Right lung (tissue), 5 donors: Measurements from ENCODE around the gene TSPAN11. TPM values are rescaled to one million over a fixed set of nuclear protein-coding genes. Genes with fewer than 3 reads are reported as not detected.

ENCODE experiments used
- DNase-seq, 2 donors: peaks; one replicate each; pipeline ENCODE4 v3.0.0-alpha.2; 2013
- polyA plus RNA-seq, 5 donors: library from polyadenylated mRNA; unstranded; fragments of 120-200 nt; gene quantifications; one replicate each; pipeline versions ENCODE4 v1.2.1 to v1.2.3, GENCODE V29; 2013; ENCODE audit warnings: inconsistent platforms in 1 of 5, low replicate concordance in 1 of 5; ENCODE audit not compliant: insufficient read length in 5 of 5, insufficient read depth in 1 of 5

TSPAN11 gene
- polyA plus RNA-seq, 5 donors, result 11.3 to 17.3 (median 12.6) TPM

DNA sequence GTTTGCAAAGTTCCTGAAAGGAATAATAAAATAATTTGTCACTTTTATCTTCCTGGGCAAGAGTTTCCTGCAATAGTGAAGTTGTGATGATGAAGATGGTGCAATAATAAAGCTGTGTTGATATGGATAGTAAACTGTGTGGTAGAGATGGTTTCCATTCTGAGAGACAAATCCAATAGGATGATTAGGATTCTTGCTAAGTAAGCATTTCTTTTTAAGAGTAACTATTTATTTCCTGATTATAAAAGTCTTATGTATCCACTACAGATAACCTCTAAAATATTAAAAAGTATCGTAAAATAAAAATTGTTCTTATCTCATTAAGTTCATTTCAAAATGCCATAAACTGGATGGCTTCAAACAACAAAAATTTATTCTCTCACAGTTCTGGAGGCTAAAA is 28.7 kb downstream of the TSPAN11 start:
- no peak for DNase-seq

DNA sequence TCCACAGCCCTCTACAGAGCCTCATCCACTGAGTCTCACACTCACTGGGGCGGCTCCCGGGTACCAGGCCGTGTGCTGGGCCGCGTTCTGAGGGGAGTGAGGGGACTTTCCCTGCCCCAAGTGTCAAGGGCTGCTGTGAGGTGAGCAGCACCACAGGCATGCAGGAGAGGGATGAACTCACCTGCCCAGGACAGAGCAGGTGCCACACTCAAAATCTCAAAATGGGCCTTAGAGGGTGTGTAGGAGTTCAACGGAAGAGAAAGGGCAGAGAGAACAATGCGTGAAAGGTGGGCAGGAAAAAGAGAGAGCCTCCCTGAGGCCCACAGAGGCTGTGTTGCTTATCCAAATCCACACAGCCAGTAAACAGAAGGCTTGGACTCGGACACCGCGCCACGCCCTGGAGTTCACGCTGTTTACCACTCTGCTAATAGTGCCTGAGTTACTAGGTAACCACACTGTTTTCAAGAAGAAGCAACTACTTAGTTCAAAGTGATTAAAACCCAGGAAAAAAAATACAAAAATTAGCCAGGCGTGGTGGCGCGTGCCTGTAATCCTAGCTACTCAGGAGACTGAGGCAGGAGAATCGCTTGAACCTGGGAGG is 32.7 kb downstream of the TSPAN11 start:
- DNase-seq, result no peak

DNA sequence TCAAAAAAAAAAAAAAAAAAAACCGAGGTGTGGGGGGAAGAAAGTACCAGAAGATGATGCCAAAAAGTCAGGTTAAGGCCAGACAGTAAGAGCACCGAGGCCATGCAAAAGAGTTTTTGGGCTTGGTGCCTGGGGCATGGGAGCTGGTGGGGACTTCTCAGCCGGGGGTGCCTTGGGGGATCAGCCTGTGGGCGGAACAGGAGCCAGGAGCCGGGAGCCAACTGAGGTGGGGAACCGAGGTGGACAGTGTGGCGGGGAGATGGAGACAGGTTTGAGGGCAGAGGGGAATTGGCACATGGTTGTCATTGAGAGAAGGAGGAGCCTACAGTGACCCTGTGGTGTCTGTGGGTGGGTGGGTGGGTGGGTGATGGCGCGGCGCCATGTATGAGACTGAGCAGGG is 33.2 kb downstream of the TSPAN11 start:
- DNase-seq, result no peak

DNA sequence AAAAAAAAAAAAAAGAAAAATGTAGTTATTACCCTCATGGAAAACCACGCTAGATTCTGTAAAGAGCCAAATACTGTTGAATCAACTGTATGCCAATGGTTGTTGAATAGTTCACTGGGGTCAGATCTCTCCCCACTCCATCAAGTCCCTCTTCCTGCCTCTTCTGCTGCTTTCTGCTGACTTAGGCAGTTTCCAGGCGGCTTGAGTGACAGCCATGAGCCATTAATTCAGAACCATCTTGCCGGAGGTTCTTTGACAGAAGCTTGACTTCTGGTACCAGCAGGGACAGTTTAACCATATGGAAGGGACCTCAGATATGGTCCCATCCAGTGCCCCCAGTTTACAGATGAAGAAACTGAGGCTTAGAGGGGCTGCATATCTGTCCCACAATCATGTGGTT is 34.5 kb downstream of the TSPAN11 start:
- DNase-seq, result no peak

DNA sequence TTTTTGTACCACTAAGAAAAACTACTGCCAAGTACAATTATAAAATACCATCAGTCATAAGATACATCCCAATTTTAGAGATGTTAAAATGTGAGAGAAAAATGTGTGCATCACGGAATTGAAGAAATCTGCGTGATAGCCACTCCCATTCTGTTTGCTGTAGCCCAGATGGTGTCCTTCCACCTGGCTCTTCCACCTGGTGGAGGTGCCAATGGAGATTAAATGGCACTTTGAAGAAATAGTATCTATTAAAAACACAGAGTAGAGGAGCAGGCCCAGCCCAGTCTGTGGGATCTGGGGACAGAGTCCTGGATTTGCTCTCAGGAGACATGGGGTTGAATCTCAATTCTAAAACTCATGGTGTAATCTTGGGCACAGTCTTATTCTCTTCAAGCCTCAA is 35.5 kb downstream of the TSPAN11 start:
- no peak for DNase-seq

DNA sequence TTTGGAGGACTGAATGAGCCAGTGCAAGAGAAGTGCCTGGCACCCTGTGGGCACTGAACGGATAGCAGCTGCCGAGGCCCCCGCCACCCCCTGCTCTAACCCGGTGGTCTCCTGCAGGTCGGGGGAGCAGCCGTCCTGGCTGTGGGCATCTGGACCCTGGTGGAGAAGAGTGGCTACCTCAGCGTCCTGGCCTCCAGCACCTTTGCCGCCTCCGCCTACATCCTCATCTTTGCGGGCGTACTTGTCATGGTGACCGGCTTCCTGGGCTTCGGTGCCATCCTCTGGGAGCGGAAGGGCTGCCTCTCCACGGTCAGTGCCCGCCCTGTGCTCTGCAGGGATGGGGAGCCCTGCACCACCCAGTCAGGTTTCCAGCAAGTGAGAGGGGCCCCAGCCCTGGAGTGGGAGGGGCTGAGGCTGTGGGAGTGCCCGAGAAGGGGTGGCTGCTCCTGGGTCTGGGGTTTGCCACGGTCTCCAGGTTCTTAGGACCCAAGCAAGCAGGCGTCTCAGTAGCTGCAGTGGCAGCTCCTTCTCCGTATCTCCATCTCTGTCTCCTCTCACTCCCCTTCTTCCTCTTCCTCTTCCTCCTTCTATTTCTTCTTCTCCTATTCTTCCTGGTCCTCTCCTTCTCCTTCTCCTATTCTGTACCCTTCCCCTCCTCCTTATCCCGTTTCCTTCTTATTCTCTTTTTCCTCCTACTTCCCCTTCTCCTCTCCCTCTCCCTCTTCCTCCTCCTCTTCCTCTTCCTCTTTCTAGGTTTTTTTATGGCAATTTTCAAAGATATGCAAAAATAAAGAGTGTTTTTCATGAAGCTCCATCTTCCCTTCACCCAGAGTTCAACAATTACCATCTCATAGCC is 37.4 kb downstream of the TSPAN11 start:
- DNase-seq, result no peak

DNA sequence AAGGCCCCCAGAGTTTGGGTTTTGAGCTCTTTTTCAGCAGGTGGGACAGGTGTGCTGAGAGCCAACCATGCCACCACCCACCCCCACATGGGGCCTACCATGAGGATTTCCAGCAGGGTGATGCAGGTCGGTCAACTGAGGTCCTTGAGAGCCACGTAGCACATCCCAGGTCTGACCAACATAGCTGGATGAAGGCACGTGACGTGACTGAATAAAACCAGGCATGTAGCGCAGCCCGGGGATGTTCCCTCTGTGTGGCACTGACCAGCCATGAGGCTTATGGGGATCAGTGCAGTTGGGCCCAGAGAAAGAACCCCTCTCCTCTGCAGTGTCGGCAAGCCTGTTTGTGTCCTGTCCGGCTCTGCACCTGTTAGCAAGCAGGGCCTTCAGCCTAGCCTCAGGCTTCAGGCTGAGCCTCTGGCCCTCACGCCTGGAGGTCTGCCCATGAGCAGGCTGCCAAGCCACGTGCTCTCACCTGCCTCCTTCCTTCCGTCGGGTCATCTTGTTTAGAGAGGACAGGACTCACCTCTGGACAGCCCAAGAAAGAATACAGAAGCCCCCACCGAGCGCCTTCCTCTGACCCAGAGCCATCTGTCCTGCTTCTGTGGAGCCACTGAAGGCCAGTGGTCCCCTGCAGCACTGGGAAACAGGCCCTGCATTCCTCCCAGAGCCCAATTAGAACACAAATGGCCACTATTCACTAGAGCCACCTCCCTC is 38.5 kb downstream of the TSPAN11 start:
- DNase-seq, result no peak

DNA sequence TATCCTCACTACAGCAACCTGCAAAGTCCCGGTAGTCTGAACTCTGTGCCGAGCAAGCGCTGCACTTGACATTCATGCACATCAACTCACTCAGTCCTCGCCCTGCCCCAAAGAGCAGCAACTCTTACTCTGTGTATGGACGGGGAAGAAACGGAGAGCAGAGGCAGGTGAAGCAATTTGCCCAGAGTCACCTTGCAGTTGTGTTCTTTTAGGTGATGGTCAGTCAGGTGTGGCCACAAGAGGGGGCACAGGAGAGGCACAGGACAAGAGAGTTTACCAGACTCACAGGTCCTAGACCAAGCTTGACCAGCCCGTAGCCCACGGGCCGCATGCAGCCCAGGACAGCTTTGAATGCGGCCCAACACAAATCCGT is 39.1 kb downstream of the TSPAN11 start:
- DNase-seq, result no peak

DNA sequence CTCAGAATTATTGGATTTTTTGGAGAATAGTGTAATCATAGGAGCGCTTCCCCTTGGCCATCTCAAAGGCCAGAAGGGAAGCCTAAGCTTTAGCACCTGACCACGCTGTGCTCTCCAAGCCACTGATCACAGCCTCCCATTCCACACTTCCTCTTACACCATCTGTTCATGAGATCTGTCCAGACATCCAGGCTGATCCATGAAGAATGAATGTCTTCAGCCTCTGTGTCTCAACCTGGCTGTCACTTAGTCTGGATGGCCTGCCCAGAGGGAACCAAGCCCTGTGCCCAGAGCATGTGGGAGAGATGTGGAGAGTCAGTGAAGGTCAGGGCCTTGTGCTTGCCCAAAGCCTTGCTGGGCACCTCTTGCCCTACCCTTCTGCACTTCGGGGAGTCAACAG is 40.5 kb downstream of the TSPAN11 start:
- no peak for DNase-seq

DNA sequence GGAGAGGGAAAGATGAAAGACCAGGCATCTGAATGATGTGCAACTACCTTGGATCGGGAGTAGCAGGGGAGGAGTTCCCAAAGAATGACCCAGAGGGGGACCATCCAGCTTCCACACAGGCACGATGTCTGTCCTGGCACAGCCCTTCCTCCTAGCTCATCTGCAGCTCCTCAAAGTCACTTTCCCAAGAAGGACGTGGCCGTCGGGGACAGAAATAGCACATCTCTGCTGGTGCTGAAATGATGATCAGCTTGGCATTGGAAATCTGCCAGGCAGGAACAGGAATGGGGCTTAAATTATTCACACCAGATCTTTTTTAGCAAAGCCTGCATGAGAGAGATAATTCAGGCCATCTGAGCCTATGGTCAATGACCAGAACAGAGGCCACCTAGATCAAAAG is 41.7 kb downstream of the TSPAN11 start:
- no peak for DNase-seq

DNA sequence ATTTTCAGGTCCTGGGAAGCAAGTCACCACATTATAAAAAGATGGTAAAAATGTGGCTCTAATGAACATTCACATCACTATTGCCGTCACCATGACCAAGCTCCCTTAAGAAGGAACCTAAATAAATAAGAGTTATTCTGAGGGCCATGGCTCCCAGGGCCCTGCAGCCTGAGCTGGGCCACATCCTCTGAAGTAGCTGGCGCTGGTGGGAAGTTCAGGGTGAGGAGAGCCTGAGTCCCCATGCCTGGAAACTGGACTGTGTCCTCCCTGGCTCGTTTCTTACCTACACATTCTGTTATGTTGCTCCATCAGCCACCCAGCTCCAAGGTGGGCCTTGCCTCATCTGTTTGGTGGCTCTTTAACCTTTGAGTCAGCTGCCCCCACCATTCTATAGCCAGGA is 42.5 kb downstream of the TSPAN11 start:
- DNase-seq, result no peak

DNA sequence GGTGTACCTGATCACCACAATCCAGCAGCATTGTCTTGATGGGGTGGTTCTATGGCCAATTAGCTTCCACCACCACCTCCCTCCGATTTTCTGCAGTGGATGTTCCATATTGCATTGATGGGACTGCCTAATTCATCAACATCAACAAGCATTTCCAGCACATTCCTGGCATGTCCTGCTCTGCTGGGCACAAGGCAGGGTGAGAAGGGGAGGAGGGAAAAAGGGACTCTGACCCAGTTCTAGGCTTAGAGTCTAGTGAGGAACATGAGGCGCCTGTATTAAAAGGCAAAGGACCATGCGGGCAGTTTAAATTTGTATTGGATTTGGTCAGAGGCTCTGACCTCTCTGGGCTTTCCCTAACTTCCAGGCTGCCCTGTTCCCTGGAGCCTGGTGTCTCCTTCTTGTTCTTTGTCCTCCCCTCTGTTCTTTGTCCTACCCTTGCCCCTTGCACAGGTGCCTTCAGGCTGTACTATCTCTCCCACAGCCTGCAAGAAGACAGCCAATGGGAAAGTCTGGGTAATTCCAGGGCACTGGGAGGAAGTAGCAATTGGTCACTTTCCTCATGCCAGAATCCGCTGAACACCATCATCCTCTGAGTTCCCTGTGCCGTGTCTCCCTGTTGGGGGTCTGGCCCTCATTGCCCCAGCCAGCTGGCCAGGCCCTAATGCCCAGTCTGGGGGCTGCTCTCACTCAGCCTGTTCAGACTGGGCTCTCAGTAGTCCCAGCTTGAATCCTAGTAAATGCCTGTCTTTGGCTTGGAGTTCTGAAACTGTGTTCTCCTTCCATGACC is 43.3 kb downstream of the TSPAN11 start:
- no peak for DNase-seq

DNA sequence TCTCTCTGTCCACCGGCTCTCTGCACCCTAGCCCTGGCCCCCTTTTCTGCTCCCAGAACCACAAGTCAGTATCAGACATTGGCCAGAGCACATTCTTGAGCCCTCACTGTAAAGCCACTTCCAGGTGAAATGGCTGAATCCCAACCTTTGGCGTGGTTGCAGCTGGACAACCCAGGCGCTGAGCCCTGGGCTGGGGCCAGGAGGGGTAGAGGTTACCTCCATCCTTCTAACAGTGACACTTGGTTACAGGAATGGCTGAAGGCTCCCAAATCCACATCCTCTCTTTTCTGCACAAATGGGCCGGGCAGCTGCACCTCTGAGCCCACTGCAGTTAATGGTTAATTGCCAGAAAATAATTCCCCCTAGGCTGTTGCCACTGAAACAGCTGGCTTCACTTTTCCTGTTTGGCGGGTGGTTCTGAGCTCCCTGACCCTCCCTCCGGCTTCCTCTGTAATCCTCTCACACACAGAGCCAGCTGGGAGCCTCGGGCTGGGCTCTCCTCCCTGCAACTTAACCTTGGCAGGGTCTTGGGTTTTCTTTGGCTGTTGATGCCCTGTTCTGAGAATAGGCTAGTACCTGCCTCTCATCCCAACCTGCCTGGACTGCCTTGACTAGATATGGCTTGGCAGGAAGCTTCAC is 44.1 kb downstream of the TSPAN11 start:
- peak; percentile 28 to 43 for DNase-seq

DNA sequence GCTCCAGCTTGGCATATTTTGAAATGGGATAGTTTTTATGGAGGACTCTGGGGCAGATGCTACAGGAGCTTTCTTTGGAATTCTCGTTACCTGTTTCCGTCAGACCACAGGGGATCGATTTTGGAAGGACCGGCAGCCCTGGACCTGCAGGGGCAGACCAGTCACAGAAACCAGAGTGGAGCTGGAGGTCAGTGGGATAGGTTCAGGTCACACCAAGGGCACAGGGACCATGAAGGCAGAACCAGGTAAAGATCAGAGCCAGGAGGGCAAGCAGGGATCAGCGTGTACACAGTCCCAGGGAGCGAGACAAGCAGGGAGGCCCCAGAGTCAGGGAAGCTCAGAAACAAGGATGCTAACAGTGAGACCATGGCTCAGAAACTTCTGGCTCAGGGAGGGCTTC is 45.5 kb downstream of the TSPAN11 start:
- DNase-seq, result no peak

DNA sequence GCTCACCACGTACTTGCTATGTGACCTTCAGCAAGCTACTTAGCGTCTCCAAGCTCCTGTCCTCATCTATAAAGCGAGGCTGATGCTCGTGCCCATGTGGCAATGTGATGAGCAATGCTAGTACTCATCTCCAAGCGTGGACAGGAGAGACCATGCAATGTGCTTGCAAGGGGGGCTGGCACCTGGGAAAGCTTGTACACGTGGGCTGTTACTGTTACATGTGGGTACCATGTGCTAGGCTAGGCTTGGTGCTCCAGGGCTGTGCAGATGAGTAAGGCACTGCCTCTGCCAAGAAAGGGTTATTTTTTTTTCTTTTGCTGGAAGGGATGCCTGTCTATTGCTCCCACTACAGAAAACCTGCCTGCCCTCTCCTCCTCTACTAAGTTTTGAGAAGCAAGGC is 46.6 kb downstream of the TSPAN11 start:
- no peak for DNase-seq

DNA sequence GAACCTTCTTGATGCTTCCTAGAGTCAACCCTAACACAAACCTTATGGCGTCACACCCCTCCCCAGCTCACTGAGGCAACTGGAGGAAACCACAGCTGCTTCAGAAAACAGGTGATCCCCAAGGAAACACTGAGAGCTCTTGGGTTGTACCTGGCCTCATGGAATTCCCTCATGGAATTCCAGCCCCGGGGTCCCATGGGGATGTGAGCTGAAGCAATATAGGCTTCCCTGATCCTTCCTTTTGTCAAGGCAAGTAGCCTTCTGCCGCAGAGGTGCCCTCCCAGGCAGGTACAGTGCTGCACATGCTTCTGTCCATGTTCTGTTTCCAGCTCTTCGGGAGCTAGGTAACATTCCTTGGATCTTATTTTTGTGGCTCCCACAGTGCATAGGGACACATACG is 47.3 kb downstream of the TSPAN11 start:
- DNase-seq, result no peak

DNA sequence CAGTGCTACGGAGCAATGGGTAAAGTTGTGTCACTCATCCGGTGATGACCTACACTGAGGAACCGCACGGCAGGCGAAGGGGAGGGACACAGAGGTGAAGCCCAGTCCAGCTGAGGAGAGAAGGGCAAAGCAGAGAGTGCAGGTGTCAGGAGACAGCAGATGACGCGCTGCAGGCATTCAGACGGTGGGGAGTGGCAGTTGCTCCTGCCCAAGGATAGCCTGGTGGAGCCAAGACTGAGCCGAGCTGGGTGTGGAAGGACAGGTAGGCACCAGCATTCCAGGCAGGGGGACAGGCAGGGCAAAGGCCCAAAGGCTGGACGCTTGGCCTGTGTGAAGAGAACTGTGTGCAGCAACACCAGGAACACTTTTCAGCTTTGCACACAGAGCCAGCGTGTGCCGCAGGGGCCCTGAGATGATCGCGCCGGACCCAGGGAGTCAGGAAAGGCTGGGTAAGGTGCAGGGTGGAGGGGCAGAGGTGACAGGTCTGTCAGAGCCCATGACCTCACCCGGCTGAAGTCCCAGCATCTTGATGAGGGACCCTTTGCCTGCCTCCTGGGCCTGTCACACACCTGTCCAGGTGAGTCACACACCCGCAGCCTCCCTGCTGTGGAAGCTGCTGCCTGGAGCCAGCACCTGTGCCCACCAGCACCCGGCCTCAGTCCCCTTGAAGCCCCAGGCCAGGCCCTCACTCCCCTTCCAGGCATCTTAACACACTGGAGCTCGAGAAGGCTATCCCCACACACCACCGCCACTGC is 48.4 kb downstream of the TSPAN11 start:
- DNase-seq, result no peak

DNA sequence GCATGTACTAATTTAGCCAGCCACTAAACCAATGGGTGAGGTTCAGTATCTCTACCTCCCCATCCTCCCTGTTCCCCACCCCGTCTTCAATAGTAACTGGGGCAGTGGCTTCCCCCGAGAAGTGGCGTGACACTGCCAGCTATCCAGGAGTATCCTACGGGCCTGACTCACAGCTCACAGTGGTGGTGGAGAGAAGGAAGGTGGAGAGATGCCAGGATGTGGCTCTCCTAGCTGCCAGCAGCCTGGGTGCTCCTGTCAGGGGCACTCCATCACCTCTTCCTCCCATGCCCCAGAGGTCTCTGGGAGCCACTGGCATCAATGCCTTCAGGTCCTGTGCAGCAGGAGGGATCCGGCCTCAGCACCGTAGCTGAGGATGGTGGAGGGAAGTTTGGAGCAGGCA is 49.0 kb downstream of the TSPAN11 start:
- no peak for DNase-seq

DNA sequence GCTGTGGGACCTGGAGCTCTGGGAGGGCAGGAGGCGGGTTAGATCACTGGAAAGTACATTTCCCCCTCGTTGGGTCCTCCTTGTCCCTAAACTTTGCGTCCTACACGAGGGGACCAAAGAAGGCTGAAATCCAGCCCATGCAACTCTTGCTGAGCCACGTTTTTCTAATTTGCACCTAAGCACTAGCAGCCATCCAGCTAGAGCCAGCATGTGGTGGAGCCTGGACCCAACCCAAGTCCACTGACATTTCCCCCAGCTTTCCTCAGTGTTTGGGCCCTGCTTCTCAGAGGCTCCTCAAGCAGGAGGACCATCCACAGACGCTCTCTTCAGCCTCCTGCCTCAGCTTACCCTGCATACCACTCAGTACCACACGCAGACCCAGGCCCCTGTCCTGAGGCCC is 49.7 kb downstream of the TSPAN11 start:
- DNase-seq, result no peak

DNA sequence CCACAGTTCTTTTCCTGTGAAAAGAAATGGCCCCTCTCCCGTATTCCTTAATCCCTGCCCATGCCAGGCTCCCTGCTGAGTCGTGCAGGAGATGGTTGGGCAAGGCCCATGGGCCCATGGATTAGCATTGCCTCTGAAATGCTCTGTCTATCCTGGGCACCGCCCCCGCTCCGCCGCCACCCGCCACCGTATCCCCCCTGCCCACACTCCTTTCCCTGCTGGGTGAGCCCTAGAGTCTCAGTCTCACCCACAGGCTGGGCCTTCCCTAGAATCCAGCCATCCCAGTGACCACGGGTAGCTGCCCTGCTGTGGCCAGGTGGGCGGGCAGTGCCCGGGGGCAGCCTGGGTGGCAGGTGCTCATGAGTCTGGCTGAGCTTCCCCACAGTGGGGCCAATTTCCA is 50.6 kb downstream of the TSPAN11 start:
- DNase-seq, result no peak
